Ecto neural progenitor cell (in vitro differentiated cells): Measurements from ENCODE around the gene MRI1.
A peak's percentile ranks its signal among the peaks of the same experiment; 100 is the strongest.
"Not testable (repeated sequence)": the region's sequence is repeated elsewhere in the genome, so short reads cannot be mapped to it uniquely, and the experiment has no call there.

Experiments
- DNase-seq: peaks from one replicate; pipeline ENCODE4 v3.0.0-alpha.2; 2018; ENCODE audit warnings: low spot score

Gene MRI1

DNA sequence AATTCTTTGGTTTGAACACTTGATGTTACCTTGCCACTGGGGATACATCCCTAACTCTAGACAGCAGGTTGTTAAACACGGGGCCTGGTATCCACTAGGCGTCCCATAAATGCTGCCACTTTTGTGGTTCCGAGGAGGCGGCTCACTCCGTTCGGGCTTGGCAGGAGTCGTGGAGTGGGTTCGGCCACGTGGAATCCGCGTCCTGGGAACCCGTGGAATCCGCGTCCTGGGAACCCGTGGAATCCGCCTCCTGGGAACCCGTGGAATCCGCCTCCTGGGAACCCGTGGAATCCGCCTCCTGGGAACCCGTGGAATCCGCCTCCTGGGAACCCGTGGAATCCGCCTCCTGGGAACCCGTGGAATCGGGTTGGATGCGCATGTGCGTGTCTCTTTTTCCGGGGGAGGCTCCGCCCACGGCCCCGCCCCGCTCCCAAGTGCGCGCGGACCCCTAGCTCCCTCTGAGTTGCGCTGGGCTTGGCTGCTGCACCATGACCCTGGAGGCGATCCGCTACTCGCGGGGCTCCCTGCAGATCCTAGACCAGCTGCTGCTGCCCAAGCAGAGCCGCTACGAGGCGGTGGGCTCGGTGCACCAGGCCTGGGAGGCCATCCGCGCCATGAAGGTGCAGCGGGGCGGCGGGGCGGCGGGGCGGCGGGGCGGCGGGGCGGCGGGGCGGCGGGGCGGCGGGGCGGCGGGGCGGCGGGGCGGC, at the start of gene MRI1:
MRI1 (plus strand) TSS at position 422 of the 707 bp plus-strand sequence; CDS start at position 489, 67 bp downstream.
- peak; percentile 61 for DNase-seq

DNA sequence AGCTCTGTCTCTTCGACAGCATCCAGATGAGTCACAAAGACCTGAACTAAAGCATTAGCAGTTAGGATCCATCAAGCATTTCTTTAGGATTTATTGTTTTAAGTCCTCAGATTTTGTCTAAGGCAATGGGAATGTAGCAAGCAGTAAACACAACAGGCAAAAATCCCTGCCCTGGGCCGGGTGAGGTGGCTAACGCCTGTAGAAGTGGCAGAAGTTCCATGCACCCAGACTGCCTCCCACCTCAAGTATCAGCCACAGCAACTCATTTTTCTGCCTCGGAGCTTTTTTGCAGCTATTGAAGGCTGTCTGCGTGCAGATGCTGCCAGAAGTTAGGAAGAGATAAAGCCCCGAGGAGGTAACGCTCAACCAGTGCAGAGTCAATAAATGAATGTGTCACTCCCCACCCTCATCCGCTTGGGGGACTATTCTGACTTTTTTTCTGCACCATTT, 47.1 kb upstream of the MRI1 start:
- no peak for DNase-seq

DNA sequence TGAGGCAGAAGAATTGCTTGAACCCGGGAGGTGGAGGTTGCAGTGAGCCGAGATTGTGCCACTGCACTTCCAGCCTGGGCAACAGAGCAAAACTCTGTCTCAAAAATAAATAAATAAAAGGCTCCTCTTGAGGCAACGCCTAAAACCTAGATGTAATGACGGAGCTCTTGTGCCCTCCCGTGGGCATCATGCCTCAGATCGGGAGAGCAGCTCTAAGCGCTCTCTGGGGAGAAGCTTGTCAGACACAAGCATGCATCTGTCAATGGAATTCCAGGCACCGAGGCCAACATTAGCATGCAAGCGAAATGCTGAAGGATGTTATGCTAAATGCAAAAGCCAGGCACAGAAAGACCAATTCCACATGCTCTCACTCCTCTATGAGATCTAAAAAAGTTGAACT, 45.6 kb upstream of the MRI1 start:
- no peak for DNase-seq

DNA sequence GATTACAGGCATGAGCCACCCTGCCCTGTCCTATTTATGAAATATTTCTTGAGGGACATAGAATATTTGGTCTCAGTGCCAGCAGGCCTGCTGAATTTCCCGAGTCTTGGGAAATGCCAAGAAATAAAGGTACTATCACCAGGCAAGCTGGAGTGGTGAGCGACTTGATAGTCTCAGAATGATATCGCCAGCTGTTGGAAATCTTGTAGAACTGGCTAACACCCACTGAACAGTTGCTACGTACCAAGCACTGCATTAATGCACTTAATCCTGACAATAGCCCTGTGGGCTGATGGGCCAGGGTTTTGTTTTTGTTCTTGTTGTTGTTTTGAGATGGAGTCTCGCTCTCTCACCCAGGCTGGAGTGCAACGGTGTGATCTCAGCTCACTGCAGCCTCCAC, 42.2 kb upstream of the MRI1 start:
- no peak for DNase-seq

DNA sequence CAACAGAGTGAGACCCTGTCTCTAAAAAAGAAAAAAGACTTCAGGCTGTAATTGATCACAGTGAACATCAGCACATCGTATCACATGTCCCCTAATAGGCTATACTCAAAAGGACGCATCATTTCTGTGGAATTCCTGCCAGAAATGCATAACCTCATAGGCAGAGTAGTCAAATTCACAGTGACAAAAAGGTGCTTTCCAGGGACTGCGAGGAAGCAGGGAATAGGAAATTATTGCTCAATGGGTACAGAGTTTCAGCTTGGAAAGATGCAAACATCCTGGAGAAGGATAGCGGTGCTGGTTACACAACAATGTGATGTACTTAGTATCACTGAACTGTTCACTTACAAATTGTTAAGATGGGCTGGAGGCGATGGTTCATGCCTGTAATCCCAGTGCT, 41.1 kb upstream of the MRI1 start:
- no peak for DNase-seq

DNA sequence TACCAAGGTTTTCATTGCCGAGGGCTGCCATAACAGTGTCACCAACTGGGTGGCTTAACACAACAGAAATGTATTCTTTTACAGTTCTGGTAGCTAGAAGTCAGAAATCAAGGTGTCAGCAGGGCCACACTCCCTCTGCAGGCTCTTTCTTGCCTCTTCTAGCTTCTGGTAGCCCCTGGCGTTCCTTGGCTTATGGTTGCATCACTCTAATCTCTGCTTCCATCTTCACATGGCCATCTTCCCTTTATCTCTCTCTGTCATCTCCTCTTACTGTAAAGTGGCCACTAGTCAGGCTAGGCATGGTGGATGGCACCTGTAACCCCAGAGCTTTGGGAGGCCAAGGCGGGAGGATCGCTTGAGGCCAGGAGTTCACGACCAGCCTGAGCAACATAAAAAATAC, 38.0 kb upstream of the MRI1 start:
- no peak for DNase-seq

DNA sequence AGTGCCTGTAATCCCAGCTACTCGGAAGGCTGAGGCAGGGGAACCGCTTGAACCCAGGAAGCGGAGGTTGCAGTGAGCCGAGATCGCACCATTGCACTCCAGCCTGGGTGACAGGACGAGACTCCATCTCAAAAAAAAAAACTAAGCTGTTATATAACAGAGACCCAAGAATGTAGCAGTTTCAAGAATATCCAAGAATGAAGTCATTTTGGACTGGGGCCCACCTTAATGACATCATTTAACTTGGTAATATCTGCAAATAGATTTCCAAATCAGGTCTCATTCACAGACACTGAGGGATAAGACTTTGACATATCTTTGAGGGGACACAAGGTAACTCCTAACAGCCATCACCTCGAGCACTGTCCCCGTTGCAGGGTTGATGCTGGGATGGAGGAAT, 36.5 kb upstream of the MRI1 start:
- DNase-seq, result no peak

DNA sequence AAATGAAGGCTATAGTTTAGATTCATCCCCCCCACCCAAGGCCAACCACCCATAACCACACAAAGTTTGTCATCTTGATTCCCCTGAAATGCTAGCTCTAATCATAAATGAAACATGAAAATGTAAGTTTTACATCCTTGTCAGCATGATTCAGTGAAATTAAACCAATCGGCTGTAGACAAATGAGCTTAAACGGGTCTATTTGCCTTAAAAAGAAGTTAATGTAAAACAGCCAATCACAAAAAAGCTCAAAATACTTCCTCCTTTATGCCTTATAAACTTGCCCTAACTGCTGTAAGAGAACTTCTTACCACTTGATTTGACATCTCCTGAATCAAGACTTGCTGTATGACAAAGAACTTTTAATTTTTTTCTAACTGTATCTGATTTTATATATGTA, 34.5 kb upstream of the MRI1 start:
- no peak for DNase-seq

DNA sequence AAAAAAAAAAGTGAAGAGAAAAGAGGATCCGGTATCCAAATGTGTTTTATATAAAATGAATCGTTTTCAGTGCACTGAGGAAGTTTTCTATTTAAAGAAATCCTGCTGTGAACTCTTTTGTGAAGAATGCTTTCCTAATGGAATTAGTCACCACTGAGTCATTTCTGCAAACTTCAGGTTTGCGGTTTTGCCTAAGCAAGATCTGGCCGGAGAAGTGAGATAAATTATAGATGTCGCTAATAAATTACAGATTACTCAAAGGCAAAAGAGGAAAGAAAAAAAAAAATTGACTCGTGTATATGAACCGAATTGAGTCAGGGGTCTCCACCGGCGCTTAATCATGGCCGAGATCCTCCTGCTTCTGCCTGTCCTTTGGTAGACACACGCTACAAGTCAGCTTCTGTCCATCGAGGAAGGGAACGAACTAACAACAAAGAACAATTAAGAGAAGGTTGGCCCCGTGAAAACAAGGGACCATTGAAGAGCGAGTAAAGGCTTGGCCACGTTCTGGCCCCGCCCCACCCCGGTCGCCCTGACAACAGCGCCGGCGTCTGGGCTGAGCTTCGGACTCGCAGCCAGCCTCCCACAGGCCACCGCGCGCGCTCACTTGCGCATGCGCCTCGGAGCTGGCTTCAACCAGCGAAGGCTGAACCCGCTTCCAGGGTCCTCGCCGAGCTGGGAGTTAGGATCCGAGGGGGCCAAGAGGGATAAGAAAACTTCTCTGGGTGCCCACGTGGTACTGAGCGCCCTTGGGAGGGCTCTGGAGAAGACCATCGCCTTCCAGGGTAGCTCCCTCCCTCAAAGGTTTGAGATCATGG, 33.0 kb upstream of the MRI1 start:
- DNase-seq, result peak; percentile 97

DNA sequence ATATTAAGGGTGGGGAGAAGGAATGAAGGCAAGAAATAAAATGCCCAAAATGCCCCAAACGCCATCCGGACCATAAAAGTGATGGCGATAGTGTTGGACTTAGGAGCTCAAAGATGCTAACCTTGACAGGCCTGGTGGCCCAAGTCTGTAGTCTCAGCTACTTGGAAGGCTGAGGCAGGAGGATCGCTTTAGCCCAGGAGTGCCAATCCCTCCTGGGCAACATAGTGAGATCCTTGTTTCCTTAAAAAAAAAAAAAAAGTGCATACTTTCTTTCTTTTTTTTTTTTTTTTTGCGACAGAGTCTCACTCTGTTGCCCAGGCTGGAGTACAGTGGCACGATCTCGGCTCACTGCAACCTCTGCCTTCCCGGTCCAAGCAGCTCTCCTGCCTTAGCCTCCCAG, 32.0 kb upstream of the MRI1 start:
- no peak for DNase-seq

DNA sequence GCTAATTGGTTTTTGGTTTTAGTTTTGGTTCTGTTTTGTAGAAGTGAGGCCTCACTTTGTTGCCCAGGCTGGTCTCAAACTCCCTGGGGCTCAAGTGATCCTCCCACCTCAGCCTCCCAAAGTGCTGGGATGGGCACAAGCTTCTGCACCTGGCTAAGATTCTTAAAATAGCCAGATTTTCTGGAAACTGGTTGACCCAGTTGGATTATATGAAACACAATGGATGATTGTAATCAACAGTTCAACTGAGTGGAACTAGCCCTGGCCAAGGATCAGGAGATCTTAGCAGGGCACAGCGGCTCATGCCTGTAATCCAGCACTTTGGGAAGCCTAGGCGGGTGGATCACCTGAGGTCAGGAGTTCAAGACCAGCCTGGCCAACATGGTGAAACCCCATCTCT, 29.6 kb upstream of the MRI1 start:
- DNase-seq, result no peak

DNA sequence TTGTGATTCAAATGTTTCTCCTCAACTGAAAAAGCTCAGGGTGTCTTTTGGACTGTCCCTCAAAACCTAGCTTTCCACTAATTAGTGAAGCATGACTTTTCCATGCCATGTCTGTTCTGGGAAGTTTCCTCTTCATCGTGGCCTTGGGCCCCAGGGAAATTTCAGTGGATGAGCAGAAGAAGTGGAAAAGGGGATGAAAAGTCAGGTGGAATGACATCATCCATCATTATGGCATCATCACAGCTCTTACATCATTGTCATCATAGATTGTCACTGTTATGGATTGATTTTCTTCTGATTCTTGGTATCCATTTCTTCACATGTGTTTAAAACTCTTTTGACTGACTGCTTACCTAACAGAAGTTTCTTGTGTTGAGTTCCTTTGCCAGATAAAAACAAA, 26.2 kb upstream of the MRI1 start:
- DNase-seq, result no peak

DNA sequence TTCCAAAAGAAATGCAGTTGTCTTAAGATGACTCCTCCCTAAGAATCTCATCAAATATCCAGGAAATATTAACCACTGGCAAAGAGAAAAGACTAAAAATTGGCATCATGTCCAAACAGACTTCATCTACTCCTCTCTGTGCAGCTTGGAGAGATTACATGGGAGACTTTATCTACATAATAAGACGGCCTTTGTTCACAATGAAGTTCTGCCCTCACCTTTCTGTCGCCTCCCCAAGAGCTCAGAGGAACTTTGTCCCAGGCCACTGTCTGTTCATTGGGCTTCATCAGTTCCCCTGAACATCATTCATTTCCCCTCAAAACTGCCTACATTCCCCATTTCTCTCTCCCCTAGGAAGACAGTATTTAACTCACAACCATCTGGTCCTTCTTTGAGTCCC, 22.4 kb upstream of the MRI1 start:
- DNase-seq, result no peak

DNA sequence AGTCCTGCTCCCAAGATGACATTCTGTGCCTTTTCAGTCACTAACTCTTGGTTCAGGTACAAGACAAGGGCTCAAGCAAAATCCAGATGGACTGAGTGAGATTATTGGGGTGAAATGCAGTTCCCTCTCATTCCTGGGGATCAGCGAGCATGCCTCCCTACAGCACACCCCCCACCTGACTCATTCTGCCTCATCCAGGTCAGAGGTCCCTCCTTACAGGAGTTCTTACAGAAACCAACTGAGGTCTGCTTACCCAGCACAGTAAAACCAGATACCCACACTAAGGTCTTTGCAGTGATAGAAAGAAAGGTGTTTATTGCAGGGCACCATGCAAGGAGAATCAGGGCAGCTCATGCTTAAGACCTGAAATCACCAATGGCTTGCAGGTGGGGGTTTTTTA, 21.6 kb upstream of the MRI1 start:
- DNase-seq, result no peak

DNA sequence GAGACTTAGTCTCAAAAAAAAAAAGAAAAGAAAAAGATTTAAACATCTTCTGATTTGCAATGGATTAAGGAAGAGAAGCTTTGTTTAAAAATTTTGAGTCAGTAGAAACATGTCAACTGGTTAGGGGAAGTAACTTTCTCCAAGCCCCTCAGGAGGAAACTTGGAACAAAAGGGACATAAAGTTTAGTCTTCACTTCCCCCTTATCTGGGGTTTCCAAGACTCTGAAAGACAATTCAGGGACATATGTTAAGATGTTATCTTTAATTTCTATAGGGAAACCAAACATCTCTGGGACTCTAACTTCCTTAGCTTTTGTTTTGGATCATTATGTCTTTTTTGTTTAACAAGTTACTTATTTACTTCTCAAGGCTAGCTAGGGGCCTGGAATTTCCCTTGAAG, 20.1 kb upstream of the MRI1 start:
- DNase-seq, result no peak

DNA sequence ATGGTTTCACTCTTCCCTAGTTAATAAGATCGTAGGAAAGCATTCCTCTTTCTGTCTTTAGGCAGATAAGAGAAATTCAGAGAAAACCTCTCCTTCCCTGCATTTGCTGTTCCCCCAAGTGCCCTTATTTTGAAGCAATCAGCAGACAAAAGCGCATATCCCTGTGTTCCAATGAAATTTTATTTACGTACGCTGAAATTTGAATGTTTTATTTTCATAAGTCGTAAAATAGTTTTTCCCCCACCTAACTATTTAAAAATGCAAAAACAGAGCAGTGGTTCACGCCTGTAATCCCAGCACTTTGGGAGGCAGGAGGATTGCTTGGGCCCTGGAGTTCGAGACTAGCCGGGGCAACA, 17.2 kb upstream of the MRI1 start:
- no peak for DNase-seq

DNA sequence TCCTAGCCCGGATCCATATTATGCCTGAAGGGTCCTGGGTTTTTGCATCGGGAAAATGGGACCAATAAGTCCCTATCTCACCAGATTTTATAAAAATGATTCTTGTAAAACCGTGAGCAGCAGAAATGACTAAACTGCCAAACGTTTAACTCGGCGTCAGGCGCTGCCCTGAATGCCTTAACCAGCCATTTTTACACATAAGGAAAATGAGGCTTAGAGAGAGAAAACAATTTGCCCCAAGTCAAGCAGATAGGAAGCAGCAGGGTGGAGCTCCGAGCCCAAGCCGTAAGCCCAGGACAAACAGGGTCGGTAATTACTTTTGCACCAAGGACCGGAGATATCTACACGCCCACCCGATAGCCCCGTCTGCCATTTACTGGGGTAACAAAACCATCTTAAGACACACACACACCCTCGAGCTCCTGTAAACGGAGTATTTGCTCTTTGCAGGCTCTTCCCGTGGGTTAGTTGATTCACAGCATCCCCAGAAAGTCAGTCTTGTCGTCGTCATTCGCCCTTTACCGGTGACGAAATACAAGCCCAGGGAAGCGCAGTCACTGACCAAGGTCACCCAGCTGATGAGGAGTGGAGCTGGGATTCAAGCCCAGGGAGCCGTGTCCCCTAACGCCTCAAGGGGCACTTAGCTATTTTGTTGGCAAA, 16.0 kb upstream of the MRI1 start:
- no peak for DNase-seq

DNA sequence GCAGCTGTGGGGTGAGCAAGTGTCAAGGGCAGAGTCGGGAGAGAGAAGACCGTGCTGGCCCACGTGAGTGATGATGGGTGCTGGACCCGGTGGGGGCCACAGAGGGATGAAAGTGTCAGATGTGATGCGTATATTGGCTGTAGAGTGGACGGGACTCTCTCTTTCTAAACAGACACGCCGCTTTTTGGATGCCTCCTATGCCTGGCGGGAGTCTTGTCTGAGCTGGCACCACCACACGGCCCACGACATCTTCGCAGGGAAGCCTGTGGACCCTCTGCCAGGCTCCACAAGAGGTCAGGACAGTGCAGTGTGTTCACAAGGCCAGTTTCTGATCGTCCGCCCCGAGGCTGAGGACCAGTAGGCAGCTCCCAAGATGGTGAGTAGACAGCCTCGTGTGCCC, 12.9 kb upstream of the MRI1 start:
- DNase-seq, result no peak

DNA sequence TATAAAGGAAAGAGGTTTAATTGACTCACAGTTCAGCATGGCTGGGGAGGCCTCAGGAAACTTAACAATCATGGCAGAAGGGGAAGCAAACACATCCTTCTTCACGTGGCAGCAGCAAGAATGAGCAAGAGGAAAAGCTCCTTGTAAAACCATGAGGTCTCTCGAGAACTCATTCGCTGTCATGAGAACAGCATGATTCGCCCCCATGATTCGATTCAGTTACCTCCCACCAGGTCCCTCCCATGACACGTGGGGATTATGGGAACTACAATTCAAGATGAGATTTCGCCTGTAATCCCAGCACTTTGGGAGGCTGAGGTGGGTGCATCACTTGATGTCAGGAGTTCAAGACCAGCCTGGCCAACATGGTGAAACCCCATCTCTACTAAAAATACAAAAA, 10.7 kb upstream of the MRI1 start:
- not testable (repeated sequence) for DNase-seq

DNA sequence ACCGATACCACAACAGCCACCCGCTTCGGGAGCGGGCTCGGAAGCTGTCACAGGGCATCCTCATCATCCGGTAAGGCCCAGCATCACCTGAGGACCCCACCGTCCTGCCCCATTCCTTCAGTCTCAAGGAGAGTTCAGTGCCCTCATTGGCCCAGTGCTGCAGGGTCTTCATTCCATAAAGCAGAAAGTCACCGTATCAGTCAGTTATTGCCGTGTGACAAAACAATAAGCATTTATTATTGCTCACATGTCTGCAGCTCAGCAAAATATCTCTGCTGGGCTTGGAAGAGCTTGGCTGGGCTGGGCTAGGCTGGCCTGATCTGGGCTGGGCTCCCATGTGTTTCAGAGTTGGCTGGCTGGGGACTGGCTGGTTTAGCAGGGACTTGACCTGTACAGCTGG, 8.1 kb upstream of the MRI1 start:
- no peak for DNase-seq

DNA sequence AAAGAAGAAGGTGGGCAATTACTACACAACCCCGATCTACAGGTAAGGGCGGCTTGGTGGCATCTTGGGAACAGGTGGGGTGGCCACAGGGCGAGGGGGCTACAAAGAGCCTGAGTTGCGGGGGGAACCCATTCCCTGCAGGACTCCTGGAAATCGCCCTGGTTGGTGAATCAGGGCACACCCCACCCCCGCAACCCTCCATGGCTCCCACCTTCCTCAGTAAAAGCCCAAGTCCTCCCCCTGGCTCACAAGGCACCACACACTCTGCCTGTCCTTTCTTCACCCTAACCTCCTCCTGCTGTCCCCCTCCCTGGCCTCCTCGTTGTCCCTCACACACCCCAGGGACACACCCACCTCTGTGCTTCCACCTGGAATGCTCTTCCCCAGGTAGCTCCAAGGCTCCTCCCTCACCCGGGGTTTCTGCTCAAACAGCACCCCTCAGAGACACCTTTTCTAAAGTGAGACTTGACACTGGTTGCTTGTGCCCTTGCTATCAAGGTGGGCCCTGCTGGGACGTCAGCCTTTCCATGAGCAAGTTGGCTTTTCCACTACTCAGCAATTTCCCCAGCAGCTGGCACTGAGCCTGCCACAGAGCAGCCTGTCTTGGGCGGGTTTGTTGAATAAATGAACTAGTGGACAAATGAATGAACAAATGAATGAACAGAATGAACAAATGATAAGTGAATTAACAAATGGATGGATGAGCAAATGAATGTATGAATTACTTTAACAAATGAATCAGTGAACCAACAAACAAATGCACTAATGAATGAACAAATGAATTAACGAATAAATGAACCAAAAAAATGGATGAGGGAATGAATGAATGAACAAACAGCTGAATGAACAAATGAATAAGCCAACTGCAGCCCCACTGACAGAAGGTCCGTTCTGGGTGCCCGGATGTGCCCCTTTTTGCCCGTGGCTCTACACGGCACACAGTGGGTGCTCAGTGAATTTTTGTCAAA, 6.2 kb upstream of the MRI1 start:
- DNase-seq, result no peak

DNA sequence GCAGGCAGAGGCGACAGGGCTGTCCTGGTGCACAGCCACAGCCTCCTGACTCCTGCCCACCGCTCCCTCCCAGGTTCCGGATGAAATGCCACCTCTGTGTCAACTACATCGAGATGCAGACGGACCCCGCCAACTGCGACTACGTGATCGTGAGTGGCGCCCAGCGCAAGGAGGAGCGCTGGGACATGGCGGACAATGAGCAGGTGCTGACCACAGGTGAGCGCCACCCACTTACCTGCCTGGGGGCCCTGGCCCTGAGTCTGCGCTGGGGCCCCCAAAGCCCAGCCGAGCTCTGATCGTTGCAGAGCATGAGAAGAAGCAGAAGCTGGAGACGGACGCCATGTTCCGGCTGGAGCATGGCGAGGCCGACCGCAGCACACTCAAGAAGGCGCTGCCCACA, 5.5 kb upstream of the MRI1 start:
- DNase-seq, result no peak
